Neural progenitor cell (in vitro differentiated cells): ENCODE measurements around the gene GNAI2.

ENCODE experiments used
- CTCF ChIP-seq: fragments of 200-600 bp; sonication (generic); IDR thresholded peaks from 2 replicates; pipeline ENCODE4 v1.5.1; 2017; ENCODE audit warnings: antibody characterized with exemption, mild to moderate bottlenecking
- EZH2phosphoT487 ChIP-seq: fragments of 200-600 bp; sonication (generic); IDR thresholded peaks from 2 replicates; pipeline ENCODE4 v1.6.1; 2017; ENCODE audit warnings: antibody characterized with exemption

GRCh38 chr3:50267280-50267913 lies 31.4 kb downstream of the GNAI2 start:
- no peak for TF ChIP-seq CTCF
- TF ChIP-seq EZH2phosphoT487 = no peak
